GM21723 (cell line): ENCODE results near the gene UGT1A9.
"Not testable (repeated sequence)": the region's sequence is repeated elsewhere in the genome, so short reads cannot be mapped to it uniquely, and the experiment has no call there.

Experiments used
- ATAC-seq: cut with Tn5 transposase; IDR thresholded peaks from one replicate; pipeline ENCODE4 v1.9.1; 2021; ENCODE audit warnings: mild to moderate bottlenecking, moderate library complexity; ENCODE audit not compliant: unreplicated experiment

The UGT1A9 gene

DNA sequence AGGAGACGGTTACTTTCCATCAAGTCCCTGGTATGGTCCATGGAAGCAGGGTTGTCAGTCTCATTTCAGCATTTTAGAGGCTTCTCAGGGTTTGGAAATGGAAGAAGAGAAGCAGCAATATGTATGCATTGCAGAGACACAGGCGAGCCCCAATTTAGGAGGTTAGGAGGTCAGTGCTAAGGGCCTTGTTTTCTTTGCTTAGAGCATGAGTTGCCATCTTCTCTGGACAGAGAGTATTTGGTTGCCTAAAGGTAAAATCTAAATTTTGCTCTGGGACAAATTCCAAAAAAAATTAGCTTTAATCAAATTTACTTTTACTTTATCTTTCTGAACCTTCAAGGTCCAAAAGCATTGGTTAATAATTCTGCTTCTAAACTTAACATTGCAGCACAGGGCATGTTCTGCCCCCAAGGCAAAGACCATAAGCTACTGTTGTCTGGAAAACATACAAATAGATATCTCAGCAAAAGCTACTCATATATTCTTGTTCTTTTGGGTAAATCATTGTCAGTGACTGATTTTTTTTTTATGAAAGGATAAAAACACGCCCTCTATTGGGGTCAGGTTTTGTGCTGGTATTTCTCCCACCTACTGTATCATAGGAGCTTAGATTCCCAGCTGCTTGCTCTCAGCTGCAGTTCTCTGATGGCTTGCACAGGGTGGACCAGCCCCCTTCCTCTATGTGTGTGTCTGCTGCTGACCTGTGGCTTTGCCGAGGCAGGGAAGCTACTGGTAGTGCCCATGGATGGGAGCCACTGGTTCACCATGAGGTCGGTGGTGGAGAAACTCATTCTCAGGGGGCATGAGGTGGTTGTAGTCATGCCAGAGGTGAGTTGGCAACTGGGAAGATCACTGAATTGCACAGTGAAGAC is at the start of gene UGT1A9:
TSS of gene UGT1A9 (plus strand) at position 609 of the 872 bp plus-strand sequence. CDS start at position 646, 37 bp downstream.
- ATAC-seq: no peak

DNA sequence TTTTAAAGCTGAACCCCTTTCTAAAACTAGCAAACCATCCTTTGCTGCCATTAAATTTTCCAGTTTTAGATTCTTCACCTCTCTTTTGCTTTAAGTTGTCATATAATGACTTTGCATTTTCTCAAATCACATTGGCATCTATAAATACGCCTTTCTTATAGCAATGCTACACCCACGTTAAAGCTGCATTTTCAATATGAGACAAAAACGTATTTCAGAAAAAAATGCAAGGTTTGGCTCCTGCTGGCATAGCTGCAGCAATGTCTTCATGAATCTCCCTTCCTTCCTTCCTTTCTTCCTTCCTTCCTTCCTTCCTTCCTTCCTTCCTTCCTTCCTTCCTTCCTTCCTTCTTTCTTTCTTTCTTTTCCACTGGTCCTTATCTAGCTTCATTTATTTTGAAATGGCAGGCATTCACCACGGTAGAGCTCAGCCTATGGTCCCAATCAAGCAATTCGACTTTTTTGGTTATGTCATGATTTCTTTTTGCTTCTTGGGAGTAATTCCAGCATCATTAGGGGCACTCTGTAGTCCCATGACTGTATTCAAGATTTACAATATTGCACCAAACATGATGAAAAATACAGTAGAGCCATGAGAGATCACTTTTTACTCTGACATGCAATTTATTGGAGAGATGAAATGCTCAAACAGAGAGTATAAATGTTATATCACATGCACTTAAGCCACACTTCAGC is 44.2 kb upstream of the UGT1A9 start:
- ATAC-seq: no peak

- not testable (repeated sequence) for ATAC-seq
Measured at GRCh38 chr2:233636306-233636705, 35.4 kb upstream of the UGT1A9 start, which contains the start of gene UGT1A10. Gene UGT1A10 (plus strand): TSS chr2:233636448. CDS start chr2:233636523, 75 bp downstream.

DNA sequence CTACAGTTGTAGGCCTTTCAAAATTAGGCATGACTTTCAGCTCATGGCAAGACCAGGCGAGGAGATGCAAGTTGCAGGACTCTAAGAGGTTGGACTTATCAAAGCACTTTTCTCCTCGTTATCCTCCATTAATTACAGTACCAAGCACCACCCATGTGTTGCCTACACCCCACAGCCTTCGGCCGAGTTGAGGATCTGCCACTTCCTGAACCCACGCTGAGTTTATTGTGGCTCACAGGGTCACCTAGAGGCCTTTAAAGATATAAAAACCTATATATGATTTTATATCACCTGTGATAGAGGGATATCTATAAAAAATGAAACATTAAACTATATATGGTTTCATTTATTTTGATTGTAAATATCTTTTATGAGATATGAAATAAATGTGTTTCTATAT is 32.9 kb upstream of the UGT1A9 start:
- ATAC-seq: no peak

GRCh38 chr2:233639860-233640259 is 31.8 kb upstream of the UGT1A9 start:
- ATAC-seq: no peak

GRCh38 chr2:233643128-233643527 is 28.6 kb upstream of the UGT1A9 start:
- ATAC-seq: no peak

DNA sequence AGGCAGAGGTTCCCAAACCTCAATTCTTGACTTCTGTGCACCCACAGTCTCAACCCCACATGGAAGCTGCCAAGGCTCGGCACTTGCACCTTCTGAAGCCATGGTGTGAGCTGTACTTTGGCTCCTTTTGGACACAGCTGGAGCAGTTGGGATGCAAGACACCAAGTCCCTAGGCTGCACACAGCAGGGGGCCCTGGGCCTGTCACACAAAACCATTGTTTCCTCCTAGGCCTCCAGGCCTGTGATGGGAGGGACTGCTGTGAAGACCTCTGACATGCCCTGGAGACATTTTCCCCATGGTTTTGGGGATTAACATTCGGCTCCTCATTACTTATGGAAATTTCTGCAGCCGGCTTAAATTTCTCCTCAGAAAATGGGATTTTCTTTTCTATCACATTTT is 25.7 kb upstream of the UGT1A9 start:
- not testable (repeated sequence) for ATAC-seq

DNA sequence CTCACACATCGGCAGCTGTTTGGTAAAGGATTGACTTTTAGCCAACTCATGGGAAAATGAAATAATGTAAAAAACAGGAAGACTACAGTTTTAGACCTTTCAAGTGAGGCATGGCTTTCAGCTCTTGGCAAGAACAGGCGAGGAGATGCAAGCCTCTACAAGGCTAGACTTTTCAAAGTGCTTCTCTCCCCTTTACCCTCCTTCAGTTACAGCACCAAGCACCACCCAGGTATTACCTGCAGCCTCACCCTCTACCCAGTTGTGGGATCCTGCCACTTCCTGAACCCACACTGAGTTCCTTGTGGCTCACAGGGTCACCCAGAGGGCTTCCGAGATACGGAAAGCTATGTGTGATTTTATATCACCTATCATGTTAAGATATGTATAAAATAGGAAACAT is 20.7 kb upstream of the UGT1A9 start:
- no peak for ATAC-seq

- ATAC-seq: no peak
Measured at GRCh38 chr2:233651430-233651829, 20.3 kb upstream of the UGT1A9 start.

GRCh38 chr2:233654501-233654900 is 17.2 kb upstream of the UGT1A9 start:
- no peak for ATAC-seq

DNA sequence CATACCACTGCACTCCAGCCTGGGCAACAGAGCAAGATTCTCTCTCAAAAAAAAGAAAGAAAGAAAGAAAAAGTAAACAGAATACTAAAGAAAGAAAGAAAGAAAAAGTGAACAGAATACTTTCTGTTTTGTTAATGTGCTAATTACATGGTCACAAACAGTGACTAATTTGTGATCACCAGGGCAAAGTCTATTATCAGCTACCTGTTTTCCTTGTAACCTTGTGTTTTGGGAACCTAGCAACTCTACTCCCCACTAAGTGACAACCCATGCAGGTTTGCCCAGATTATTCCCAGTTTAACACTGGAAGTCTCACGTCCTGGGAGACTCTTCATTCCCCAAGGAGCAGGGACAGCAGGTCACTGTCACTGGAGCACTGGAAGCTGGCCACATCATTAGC is 16.7 kb upstream of the UGT1A9 start:
- no peak for ATAC-seq

GRCh38 chr2:233655943-233656342 is 15.8 kb upstream of the UGT1A9 start:
- ATAC-seq: not testable (repeated sequence)

DNA sequence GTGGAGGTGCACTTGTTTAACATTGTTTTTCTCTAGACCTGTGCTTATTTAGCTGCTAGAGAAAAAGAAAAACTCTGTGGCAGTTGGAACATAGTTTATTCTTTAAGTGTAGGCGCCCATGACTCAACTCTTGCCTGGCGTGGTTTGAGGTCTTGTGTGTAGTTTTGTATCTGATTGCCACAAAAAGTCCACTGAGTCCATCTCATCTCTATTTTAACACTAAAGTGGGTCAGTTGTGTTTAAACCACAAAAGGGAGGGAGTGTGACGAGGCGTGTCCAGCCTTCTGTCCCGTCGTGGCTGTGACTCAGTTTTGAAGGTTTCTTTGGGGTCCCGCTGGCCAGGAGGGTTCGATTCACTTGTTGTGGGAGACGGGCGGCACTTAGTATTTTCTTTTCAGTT is 15.3 kb upstream of the UGT1A9 start:
- no peak for ATAC-seq

- ATAC-seq: no peak
Measured at GRCh38 chr2:233658610-233659009, 13.1 kb upstream of the UGT1A9 start.

DNA sequence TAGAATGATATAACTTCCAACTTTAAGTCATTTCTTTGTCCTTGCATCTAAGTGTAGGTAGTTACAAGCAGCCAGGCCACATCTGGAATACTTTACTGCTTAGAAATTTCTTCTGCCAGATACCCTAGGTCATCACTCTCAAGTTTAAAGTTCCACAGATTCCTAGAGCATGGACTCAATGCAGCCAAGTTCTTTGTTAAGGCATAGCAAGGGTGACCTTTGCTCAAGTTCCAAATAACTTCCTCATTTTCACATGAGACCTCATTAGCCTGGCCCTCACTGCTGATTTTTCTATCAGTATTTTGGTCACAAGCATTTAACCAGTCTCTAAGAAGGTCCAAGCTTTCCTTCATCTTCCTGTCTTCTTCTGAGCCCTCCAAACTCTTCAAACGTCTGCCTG is 7.8 kb upstream of the UGT1A9 start:
- no peak for ATAC-seq

GRCh38 chr2:233668605-233669260 is 3.0 kb upstream of the UGT1A9 start:
- ATAC-seq: no peak

DNA sequence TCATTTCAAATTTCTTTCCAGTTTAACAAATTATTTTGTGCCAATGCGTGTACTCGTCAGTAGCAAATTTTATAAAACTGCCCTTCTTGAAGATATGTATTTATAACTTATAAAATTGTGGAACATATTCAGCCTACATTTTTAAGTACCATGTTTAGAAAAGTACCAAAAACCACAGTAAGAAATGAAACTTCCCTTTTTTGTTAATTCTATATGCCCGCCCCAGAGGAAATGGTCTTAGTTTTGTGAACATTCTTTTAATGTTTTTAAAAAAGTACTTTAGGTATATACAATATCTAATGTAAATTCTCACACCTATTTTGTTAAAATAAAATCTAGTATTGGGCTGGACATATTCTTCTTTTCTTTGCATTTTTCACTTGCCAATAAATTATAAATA is 1.2 kb downstream of the UGT1A9 start:
- no peak for ATAC-seq

- no peak for ATAC-seq
Measured at GRCh38 chr2:233673896-233674295, 2.2 kb downstream of the UGT1A9 start.

GRCh38 chr2:233674314-233674713 is 2.6 kb downstream of the UGT1A9 start:
- no peak for ATAC-seq

DNA sequence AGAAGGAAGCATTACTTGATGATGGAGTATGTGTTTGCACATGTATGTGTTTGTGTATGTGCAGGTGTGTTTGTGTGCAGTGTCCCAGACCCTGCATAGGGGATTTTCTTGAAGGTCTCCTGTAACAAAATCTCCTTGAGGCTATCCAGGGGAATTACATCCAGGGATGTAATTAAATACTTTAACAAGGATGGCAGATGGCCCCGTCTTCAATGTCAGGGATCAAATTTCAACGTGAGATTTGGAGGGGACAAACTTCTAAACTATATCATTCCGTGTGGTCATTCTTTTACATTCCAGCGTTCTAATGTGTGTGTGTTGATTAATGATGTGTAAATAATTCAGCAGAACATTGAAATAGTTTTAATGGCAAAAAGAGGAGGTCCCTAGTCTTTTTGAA is 3.3 kb downstream of the UGT1A9 start:
- no peak for ATAC-seq

DNA sequence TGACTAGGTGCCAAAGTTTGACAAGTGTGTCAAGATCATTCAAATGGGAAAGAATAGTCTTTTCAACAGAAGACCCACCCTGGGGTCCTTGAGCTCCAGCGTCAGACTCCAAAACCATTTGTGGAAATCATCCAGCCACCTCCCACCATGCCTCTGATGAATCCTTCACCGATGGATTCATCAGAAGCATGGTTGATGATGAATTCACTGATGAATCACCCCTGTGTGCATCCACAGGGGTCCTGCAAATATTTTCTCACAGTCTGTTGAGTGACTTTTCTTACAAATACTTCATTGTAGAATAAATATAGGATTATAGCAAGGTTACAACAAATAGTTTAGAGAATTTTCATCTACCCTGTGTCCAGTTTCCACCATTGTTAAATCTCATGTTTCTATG is 4.3 kb downstream of the UGT1A9 start:
- ATAC-seq: no peak

DNA sequence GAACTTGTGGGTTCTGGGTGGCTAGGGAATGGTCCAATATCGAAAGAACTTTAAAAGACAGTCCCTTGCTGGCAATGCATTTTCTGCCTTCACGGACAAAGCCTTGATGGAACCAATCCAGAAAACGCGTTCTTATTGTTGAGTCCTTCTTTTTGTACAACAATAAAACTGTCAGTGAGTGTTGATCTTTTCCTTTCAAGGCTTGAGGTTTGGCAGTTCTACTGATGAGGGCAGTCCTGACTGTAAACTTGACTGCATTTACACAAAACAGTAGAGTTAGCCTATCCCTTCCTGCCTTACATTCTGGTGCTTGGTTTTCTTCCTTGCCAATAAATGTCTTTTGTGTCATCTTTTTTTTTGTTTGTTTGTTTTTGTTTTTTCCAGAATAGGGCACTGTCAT is 7.5 kb downstream of the UGT1A9 start:
- no peak for ATAC-seq
